Stimulated activated CD8-positive, alpha-beta memory T cell treated with anti-CD3 and anti-CD28 coated beads, Interleukin-15, amount 100 ng/mL, for 1 hour (primary cell): Measurements from ENCODE around the gene UVSSA.
"Not testable (repeated sequence)": the region's sequence is repeated elsewhere in the genome, so short reads cannot be mapped to it uniquely, and the experiment has no call there.

ENCODE experiments used
- DNase-seq: peaks from one replicate; pipeline ENCODE4 v3.0.0-alpha.2; 2020; ENCODE audit warnings: low read depth

UVSSA gene

GRCh38 chr4:1376841-1377605, 30.0 kb downstream of the UVSSA start:
- DNase-seq, result no peak

DNA sequence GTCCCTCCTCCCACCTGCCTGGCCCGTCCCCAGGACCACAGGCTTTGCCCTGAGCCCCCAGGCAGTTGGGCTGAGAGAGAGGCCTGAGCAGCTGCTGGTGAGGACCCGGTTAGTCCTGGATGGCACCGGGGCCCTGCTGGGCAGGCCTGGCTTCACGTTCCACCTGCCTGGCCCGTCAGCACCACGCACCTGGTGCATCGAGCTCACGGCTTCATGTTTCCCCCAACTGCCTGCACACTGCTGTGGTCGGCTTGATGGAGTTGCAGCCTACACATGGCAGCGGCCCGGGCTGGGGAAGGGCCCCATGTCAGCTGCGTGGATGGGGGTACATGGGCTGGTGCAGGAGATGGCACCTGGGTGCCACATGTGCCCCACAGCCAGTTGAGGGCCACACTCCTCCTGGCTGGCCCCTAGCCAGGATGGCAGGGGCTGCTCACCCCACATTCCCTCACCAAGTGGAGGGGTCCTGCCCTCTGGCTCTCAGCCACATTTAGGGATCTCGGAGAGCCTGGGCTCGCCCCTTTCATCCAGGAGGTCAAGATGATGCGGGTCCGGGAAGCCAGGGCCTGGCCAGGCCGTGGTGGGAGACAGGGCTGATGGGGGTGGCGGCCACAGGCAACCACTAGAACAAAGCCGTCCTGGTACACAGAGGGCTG, 30.7 kb downstream of the UVSSA start:
- DNase-seq, result no peak

DNA sequence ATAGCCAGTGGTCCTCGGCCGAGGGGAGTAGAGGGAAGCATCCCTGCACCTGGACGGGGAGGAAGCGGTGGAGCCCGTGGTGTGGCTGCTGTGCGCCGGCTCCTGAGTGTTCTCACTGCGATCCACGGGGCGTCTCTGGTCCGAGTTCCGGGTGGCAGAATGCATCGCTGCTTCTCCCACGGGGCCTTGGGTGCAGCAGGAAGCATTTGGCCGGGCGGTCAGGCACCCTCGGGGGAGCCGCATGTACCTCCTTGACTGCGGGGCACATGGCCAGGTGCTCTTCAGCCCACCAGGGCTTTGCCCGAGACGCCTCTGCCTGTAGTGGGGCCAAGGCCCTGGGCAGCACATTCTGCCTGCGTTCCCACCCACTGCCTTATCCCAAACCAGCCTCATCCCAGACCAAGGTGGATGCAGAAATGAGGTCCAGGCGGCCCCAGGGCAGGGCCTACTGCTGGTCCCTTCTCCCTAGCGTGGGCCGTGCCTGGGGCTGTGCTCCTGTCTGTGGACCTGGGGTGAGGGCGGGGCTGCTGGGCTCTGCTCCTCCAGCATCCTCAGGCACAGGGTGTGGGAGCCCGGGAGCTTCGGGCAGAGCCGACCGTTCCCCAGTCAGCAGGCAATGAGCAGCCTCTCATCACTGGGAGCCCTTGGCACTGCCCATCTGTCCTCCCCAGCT, 31.7 kb downstream of the UVSSA start:
- DNase-seq, result no peak

DNA sequence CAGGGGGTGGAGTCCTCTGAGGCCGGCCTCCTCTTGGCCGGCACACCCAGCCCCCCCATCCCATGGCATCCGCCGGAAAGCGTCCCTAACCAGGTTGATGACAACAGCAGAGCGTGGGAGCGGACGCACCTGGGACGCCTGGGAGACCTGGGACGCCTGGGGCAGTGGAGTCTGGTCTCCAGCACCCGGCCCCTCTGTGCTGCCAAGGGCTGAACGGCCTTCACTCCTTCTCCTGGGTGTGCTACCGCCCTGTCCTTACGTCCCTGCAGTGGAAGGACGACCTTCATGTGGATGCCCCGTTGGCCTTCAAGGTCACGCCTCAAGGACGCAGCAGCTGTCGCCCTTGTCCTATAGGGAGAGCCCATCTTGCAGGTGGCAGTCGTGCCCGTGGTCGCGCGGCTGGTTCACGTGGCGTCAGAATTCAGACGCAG, 32.4 kb downstream of the UVSSA start:
- DNase-seq, result no peak

DNA sequence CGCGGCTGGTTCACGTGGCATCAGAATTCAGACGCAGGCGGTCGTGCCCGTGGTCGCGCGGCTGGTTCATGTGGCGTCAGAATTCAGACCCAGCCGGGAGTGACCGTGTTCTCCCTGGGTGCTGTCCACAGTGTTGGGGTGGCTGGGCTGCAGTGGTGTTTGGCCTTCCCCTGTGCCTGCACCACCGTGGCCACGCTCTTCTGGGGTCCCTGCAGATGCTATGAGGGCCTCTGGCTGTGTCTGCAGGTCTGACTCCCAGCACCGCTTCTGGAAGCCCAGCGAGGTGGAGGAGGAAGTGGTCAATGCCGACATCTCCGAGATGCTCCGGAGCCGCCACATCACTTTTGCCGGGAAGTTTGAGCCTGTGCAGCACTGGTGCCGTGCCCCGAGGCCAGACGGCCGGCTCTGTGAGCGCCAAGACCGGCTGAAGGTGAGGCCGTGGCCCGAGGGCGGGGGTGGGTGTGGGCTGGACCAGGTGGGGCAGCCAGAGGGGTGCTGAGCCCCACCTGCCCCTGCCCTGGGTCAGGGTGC, 32.9 kb downstream of the UVSSA start:
- no peak for DNase-seq

- DNase-seq, result no peak
Measured at GRCh38 chr4:1380368-1381151, 33.6 kb downstream of the UVSSA start.

- DNase-seq, result no peak
Measured at GRCh38 chr4:1381181-1381621, 34.2 kb downstream of the UVSSA start.

DNA sequence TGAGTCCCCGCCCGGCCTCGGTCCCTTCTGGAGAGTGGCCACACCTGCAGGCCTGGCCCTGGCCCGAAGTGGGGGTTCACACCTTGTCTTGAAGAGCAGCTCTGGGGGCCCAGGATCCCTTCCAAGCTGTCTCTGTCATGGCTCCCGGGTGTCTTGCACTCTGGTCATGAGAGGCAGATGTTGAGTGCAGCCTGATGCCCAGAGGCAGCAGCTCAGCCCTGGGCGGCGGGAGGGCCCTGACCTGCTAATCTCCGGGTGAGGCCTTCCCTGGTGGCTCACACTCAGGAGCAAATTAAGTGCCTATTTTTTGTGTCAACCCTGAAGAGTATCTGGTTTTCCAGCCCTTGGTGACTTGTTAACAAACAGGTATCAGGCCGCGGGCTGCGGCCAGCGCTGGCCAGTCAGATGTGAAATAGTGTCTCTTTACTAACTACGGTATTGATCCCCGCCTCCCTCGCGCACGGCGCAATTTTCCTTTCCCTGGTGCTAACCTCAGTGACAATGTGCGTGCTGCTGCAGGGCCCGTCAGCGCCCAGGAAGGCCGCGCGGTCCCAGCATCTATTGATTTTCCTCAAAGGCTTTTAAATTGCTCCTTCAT, 35.0 kb downstream of the UVSSA start:
- DNase-seq, result no peak

GRCh38 chr4:1382776-1383727, 36.0 kb downstream of the UVSSA start:
- no peak for DNase-seq

DNA sequence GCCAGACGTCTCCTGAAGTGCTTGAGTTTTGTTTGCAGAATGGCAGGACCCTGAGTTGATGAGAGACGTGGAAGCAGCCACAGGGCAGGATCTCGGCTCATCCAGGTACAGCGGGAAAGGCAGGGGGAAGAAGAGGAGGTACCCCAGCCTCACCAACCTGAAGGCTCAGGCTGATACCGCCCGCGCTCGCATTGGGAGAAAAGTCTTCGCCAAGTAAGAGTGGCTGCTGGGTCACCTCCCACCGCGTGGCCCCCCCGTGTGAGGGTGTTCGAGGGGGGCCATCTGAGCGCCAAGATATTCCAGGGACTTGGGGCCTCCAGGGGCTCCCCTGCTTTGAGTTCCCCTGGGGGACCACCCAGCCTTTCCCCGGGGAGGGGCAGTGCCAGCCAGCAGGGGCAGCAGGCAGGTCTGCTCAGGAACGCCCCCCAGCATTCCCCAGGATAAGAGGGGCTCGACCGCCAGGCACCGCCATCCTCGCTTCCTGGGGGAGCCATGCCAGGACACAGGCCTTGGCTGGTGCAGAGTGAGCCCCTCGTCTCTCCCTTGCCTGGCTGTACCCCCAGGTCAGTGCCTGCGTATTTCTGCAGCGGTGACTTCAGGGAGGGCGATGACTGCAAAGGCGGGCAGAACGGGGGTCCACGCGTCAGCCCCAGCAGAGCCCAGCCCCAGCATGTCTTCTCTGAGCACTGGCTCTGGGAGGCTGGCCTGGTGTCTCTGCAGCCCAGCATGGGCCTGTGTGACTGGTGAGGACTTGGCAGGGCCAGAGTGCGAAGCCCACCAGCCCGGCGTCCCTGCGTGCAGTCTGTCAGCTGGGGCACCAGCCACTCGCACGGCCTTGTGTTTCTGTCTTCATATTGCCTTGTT, 37.0 kb downstream of the UVSSA start:
- DNase-seq, result no peak

GRCh38 chr4:1384675-1385372, 37.8 kb downstream of the UVSSA start:
- DNase-seq, result no peak

DNA sequence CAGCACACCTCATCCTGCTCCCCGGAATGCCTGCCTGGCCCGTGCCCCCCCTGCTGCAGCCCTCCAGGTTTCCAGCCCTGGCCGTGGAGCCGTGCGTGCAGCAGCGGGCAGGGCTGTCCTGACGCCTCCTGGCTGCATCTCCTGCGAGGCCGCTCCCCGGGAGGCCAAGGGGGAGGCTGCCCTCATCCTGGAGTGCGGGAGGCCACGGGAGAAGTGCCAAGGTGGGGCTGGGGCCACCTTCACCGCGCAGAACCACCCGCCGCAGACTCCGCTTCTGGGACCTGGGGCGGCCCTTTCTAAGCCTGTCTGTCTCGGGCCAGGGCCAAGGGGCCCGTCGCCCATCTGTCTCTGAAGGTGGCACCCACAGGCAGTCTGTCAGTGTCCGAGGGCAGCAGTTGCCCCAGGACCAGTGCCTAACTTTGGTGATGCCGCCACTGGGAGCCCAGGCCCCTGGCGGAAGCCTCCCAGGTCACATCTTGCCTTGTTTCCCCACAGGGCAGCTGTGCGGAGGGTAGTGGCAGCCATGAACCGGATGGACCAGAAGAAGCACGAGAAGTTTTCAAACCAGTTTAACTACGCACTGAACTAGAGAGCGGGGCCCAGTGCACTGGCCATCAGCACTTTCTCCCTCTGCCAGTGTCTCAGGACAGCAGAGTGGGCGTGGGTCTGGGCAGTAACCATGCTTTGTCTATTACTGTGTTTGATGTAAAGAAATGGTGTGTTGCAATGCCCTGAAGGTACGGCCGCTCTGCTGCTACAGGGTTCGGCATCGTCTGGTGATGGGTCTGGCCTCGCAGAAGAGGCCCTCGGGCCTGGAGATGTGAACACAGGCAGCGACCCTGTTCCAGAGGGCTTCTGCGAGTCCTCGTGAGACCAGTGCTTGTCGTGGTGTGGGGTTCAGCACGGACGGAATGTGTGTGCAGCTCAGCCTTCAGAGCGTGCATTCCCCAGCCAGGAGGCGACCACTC, 38.6 kb downstream of the UVSSA start:
- no peak for DNase-seq

DNA sequence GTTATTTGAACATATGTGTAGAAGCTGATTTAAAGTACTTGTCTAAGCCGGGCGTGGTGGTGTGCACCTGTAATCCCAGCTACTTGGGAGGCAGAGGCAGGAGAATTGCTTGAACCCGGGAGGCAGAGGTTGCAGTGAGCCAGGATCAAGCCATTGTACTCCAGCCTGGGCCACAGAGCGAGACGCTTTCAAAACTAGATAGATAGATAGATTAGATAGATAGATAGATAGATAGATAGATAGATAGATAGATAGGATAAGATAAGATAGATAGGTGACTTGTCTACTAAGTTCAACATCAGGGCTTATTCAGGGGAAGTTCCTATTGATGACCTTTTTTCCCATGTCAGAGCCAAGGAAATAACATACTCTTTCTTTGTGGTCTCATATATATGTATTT, 46.4 kb downstream of the UVSSA start:
- DNase-seq, result not testable (repeated sequence)

DNA sequence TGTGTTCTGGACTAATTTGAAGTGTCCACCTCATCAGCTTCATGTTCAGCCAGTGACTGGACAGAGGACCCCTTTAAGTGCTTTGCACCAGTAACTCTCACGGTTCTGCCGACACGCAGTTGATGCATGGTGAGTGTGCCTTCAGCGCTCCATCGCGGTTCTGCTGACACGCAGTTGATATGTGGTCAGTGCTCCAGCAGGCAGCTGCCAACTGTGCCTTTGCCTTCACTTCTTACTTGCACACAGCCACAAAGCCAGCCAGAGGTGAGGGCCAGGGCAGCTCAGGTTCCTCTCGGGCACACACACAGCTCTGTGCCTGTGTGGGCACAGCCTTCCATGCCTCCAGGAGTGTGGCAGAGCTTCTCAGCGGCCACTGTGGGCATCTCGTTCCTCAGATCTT, 46.9 kb downstream of the UVSSA start:
- no peak for DNase-seq

- DNase-seq, result not testable (repeated sequence)
Measured at GRCh38 chr4:1394554-1395388, 47.8 kb downstream of the UVSSA start.

GRCh38 chr4:1395389-1395820, 48.4 kb downstream of the UVSSA start:
- not testable (repeated sequence) for DNase-seq
